ENCODE measurements around the gene AMER3. TPM values are rescaled to one million over a fixed set of nuclear protein-coding genes. Genes with fewer than 3 reads are reported as not detected.

AMER3 gene
- total and polyA plus RNA-seq, 4 donors = not detected

GRCh38 chr2:130744287-130745117, 10.8 kb upstream of the AMER3 start:
- no peak for DNase-seq (ENCODE audit: low spot score)
- no peak overlapping the region for H3K27ac ChIP-seq (ENCODE audit: low read depth in 1 of 2, low read length in 2 of 2)
- 26% methylated on average over 20 of the region's 20 CpGs for WGBS

DNA sequence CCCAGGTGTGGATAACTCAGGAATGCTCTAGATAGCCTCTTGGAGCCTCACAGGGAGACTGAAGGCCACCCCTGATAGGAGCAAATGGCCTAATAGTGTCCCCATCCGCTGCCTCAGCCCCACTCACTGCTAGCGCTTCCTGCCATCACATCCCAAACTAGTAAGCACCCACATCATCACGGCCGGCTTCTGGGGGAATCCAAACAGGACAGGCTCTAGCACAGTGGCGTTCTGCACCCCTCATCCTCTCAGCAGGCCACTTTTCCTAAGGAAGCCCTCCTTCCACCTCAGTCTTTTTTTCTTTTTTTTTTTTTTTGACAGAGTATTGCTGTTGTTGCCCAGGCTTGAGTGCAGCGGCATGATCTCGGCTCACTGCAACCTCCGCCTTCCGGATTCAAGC, 6.3 kb upstream of the AMER3 start:
- WGBS = 88% methylated on average over 9 of the region's 9 CpGs
- peaks cover 0 to 3% (median 0%) of the 10 kb centered on the region in 4 donors for H3K9me3 ChIP-seq (ENCODE audit: control insufficient read depth in 4 of 4, low read length in 3 of 4)
- no peak overlapping the region for H3K9ac ChIP-seq (ENCODE audit: low read depth in 1 of 2, low read length in 2 of 2)
- no peak overlapping the region for H3K4me3 ChIP-seq (ENCODE audit: low read depth in 1 of 3, low read length in 3 of 3)
- H3K36me3 ChIP-seq (ENCODE audit: control insufficient read depth in 4 of 4, insufficient read depth in 3 of 4, low read depth in 1 of 4, low read length in 3 of 4) = no peaks in the 10 kb centered on the region
- DNase-seq (ENCODE audit: low spot score) = no peak
- H3K27ac ChIP-seq (ENCODE audit: low read depth in 1 of 2, low read length in 2 of 2) = no peak overlapping the region
- no peaks in the 10 kb centered on the region for H3K27me3 ChIP-seq (ENCODE audit: control insufficient read depth in 4 of 4, insufficient read depth in 4 of 4, low read length in 3 of 4)
- H3K4me1 ChIP-seq (ENCODE audit: control insufficient read depth in 4 of 4, insufficient read depth in 4 of 4, low read length in 3 of 4) = no peaks in the 10 kb centered on the region
- TF ChIP-seq RAD21 (IDR thresholded peaks at IDR 0.05) (no peak), JUND (IDR thresholded peaks at IDR 0.05) (no peak), HNF4G (IDR thresholded peaks at IDR 0.05) (no peak), GABPA (IDR thresholded peaks at IDR 0.05 in 1 of 2, conservative IDR thresholded peaks at IDR 0.05 in 1 of 2) (no peak), NR2F2 (IDR thresholded peaks at IDR 0.05) (no peak), ZBTB33 (IDR thresholded peaks at IDR 0.05) (no peak), HNF4A (conservative IDR thresholded peaks at IDR 0.05) (no peak), ATF3 (IDR thresholded peaks at IDR 0.05) (no peak), TAF1 (conservative IDR thresholded peaks at IDR 0.05) (no peak), CTCF (IDR thresholded peaks at IDR 0.05; ENCODE audit: low read depth, low read length, missing input control) (no peak)

More at GRCh38 chr2:130744287-130745117, 10.8 kb upstream of the AMER3 start:
- Histone ChIP-seq H3K4me3 (ENCODE audit: low read depth in 1 of 3, low read length in 3 of 3) (no peak overlapping the region), H3K9me3 (ENCODE audit: control insufficient read depth in 4 of 4, low read length in 3 of 4) (no peaks in the 10 kb centered on the region), H3K9ac (ENCODE audit: low read depth in 1 of 2, low read length in 2 of 2) (no peak overlapping the region), H3K4me1 (ENCODE audit: control insufficient read depth in 4 of 4, insufficient read depth in 4 of 4, low read length in 3 of 4) (no peaks in the 10 kb centered on the region), H3K36me3 (ENCODE audit: control insufficient read depth in 4 of 4, insufficient read depth in 3 of 4, low read depth in 1 of 4, low read length in 3 of 4) (no peaks in the 10 kb centered on the region), H3K27me3 (ENCODE audit: control insufficient read depth in 4 of 4, insufficient read depth in 4 of 4, low read length in 3 of 4) (no peaks in the 10 kb centered on the region)
- no peak for TF ChIP-seq MAX (IDR thresholded peaks at IDR 0.05)
- no peak for TF ChIP-seq REST (IDR thresholded peaks at IDR 0.05)
- TF ChIP-seq ZBTB33 (IDR thresholded peaks at IDR 0.05) = no peak
- TF ChIP-seq FOXA1 (IDR thresholded peaks at IDR 0.05) = no peak
- TF ChIP-seq YY1 (IDR thresholded peaks at IDR 0.05) = no peak
- TF ChIP-seq FOXA2 (IDR thresholded peaks at IDR 0.05) = no peak
- TF ChIP-seq GABPA (IDR thresholded peaks at IDR 0.05 in 1 of 2, conservative IDR thresholded peaks at IDR 0.05 in 1 of 2) = no peak
- no peak for TF ChIP-seq EGR1 (IDR thresholded peaks at IDR 0.05; ENCODE audit: low read depth in 2 of 2)

Measured in liver (tissue), 9 donors.